ENCODE data around the gene ANO7. TPM values are rescaled to one million over a fixed set of nuclear protein-coding genes. Genes with fewer than 3 reads are reported as not detected.

The ANO7 gene
- total RNA-seq, 1 experiment from 2014 or later: 5.2 TPM

GRCh38 chr2:241142063-241142462, 46.4 kb upstream of the ANO7 start:
- H4K91ac ChIP-seq (ENCODE audit: insufficient read length, low read depth, low read length): no peak overlapping the region
- H3K23ac ChIP-seq (ENCODE audit: insufficient read length, low read depth, low read length): no peak overlapping the region
- H2BK12ac ChIP-seq (ENCODE audit: insufficient read length, low read depth, low read length): no peak overlapping the region
- H4K8ac ChIP-seq (replicated peaks; ENCODE audit: insufficient read length, low read depth, low read length): no peak overlapping the region
- Mint-ChIP-seq H3K9me3 (no peaks in the 10 kb centered on the region), H3K36me3 (ENCODE audit: insufficient read depth in 1 of 3, low read depth in 3 of 3) (peaks cover 10 to 50% (median 47%) of the 10 kb centered on the region in 3 experiments; a peak in 6 of 7 replicates), H3K27me3 (ENCODE audit: low read depth) (no peaks in the 10 kb centered on the region), H3K4me1 (no peaks in the 10 kb centered on the region), H3K27ac (peak overlapping the region in 2 of 3 experiments; percentile 86 to 88; a peak in 5 of 7 replicates), H3K4me3 (no peak overlapping the region)
- H2BK120ac ChIP-seq (ENCODE audit: low read depth, low read length, poor library complexity, severe bottlenecking): no peak overlapping the region
- H3K23me2 ChIP-seq (ENCODE audit: insufficient read length, low read depth, low read length, poor library complexity, severe bottlenecking): no peaks in the 10 kb centered on the region
- H2BK15ac ChIP-seq (ENCODE audit: low read depth, low read length): no peak overlapping the region
- H3K4me2 ChIP-seq (ENCODE audit: insufficient read depth, insufficient read length, low read length): no peak overlapping the region
- H3K27me3 ChIP-seq (ENCODE audit: insufficient read depth, low read length): no peaks in the 10 kb centered on the region
- TF ChIP-seq CTCF (conservative IDR thresholded peaks at IDR 0.05): no peak
- no peak overlapping the region for H2AK5ac ChIP-seq (ENCODE audit: insufficient read length, low read length)
- H2AFZ ChIP-seq (ENCODE audit: low read length): no peak overlapping the region
- no peaks in the 10 kb centered on the region for H3K79me2 ChIP-seq (ENCODE audit: insufficient read depth, low read length)
- no peak overlapping the region for H3K27ac ChIP-seq (ENCODE audit: insufficient read length, low read depth, low read length)
- H3K56ac ChIP-seq (ENCODE audit: insufficient read length, low read depth, low read length): no peak overlapping the region
- H2BK20ac ChIP-seq (ENCODE audit: low read depth, low read length, poor library complexity, severe bottlenecking): no peak overlapping the region
- no peaks in the 10 kb centered on the region for H3K79me1 ChIP-seq (ENCODE audit: insufficient read depth, low read depth, low read length, poor library complexity, severe bottlenecking)
- H3K4ac ChIP-seq (ENCODE audit: low read depth, low read length): no peak overlapping the region
- no peak overlapping the region for H2BK5ac ChIP-seq (ENCODE audit: insufficient read length, low read length)
- DNase-seq: no peak
- H4K5ac ChIP-seq (ENCODE audit: insufficient read length, low read depth, low read length): no peak overlapping the region
- no peak overlapping the region for H3K9ac ChIP-seq (ENCODE audit: extremely low read depth, insufficient read length, low read length)
- H3K4me1 ChIP-seq (ENCODE audit: insufficient read depth, low read length): no peaks in the 10 kb centered on the region
- H3K18ac ChIP-seq (ENCODE audit: insufficient read length, low read depth, low read length): no peak overlapping the region
- H3K14ac ChIP-seq (ENCODE audit: insufficient read depth, low read length): no peak overlapping the region
- H3T11ph ChIP-seq (ENCODE audit: low read length): no peak overlapping the region
- no CpG with 5 or more reads among the region's 6 CpGs for WGBS (ENCODE audit: extremely low coverage, insufficient read length, low lambda C conversion rate)
- H4K20me1 ChIP-seq (ENCODE audit: control insufficient read depth, insufficient read depth, insufficient read length): no peaks in the 10 kb centered on the region
- no peaks in the 10 kb centered on the region for H3K9me3 ChIP-seq (ENCODE audit: control insufficient read depth, low read depth, low read length)
